Measurements from ENCODE around the gene PIP4K2A. TPM values are rescaled to one million over a fixed set of nuclear protein-coding genes. Genes with fewer than 3 reads are reported as not detected.

The PIP4K2A gene
- 45.3 and 45.7 TPM in 2 replicates for total RNA-seq

GRCh38 chr10:22714479-22715289, at the start of gene PIP4K2A:
PIP4K2A (minus strand) TSS chr10:22714578; CDS start chr10:22714326, 252 bp downstream.

Other genes with a start within 250 kb of the PIP4K2A start
- not detected in 2 replicates for gene ARMC3, start 213.5 kb upstream of the PIP4K2A start, total RNA-seq

All from thoracic aorta endothelial cell (primary cell).